ENCODE measurements around the gene CD52. TPM values are rescaled to one million over a fixed set of nuclear protein-coding genes. Genes with fewer than 3 reads are reported as not detected.

CD52 gene
- total and polyA plus RNA-seq, 4 donors, result 6.8 to 600 (median 320) TPM

DNA sequence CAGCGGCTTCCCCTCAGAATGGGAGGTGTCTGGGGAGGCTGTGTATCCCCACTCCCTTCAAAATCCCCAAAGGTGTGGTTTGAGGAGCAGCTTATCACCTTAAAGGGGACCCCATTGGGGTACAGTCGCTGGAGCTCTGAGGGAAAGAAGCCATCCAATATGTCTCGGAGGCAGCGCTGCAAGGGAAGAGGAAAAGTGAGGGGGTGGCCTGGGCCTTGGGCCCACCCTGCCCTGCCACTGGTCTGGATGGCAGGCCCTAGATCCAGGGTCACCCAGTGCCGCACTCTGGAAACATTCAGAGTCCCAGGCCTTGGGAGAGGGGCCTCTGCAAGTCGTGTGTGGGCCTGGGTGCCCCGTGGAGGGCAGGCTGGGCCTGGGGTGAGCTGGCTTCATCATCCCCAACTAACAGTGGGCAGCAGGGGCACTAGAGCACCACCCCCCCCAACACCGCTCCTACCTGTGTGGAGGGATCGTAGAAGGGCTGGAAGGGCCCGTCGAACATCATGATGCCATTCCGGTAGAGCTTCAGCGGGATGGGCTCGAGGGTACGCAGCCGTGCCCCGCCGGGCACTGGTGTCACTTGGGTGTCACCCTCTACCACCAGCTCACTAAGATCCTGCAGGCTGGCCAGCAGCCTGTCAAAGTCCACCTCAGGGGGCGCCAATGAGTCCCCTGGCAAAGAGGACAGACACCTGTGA, 32.2 kb upstream of the CD52 start:
- H3K9me3 ChIP-seq (ENCODE audit: control insufficient read depth in 4 of 4, insufficient read depth in 3 of 4, low read length in 3 of 4), result no peaks in the 10 kb centered on the region
- H3K4me1 ChIP-seq (ENCODE audit: control insufficient read depth in 5 of 5, insufficient read depth in 5 of 5, low read length in 5 of 5), result peaks cover 4 to 32% (median 12%) of the 10 kb centered on the region in 5 donors
- ATAC-seq (ENCODE audit: insufficient read depth, low FRiP score), result no peak
- H3K27me3 ChIP-seq (ENCODE audit: control insufficient read depth in 3 of 3, insufficient read depth in 3 of 3, low read length in 2 of 3), result no peaks in the 10 kb centered on the region
- no peak for DNase-seq
- WGBS, 2 donors, result 87 to 88% methylated on average over 18 to 19 of the region's 19 CpGs
- peak overlapping the region; percentile 25 to 37 for H3K27ac ChIP-seq (ENCODE audit: low read depth in 1 of 2, low read length in 1 of 2)
- H3K9ac ChIP-seq (ENCODE audit: insufficient read depth in 1 of 2, low read length in 2 of 2), result no peak overlapping the region
- TF ChIP-seq CTCF (IDR thresholded peaks at IDR 0.05; ENCODE audit: control extremely low read depth, extremely low read depth), result no peak
- peaks cover 0 to 20% (median 4%) of the 10 kb centered on the region in 4 donors for H3K36me3 ChIP-seq (ENCODE audit: control insufficient read depth in 4 of 4, insufficient read depth in 4 of 4, low read length in 4 of 4)
- H3K4me3 ChIP-seq, result no peak overlapping the region

- Histone ChIP-seq H3K36me3 (ENCODE audit: control insufficient read depth in 4 of 4, insufficient read depth in 4 of 4, low read length in 4 of 4) (peaks cover 0 to 15% (median 4%) of the 10 kb centered on the region in 4 donors), H3K4me3 (no peak overlapping the region), H3K4me1 (ENCODE audit: control insufficient read depth in 5 of 5, insufficient read depth in 5 of 5, low read length in 5 of 5) (peaks cover 2 to 30% (median 8%) of the 10 kb centered on the region in 5 donors), H3K27ac (ENCODE audit: low read depth in 1 of 2, low read length in 1 of 2) (peak overlapping the region in 1 of 2 donors; percentile 37), H3K27me3 (ENCODE audit: control insufficient read depth in 3 of 3, insufficient read depth in 3 of 3, low read length in 2 of 3) (no peaks in the 10 kb centered on the region), H3K9me3 (ENCODE audit: control insufficient read depth in 4 of 4, insufficient read depth in 3 of 4, low read length in 3 of 4) (no peaks in the 10 kb centered on the region), H3K9ac (ENCODE audit: insufficient read depth in 1 of 2, low read length in 2 of 2) (no peak overlapping the region)
- no peak for DNase-seq
- no peak for ATAC-seq (ENCODE audit: insufficient read depth, low FRiP score)
- TF ChIP-seq CTCF (IDR thresholded peaks at IDR 0.05; ENCODE audit: control extremely low read depth, extremely low read depth), result no peak
- WGBS, 2 donors, result 87 to 91% methylated on average over 2 of the region's 2 CpGs
These were observed 31.7 kb upstream of the CD52 start for GRCh38 chr1:26286064-26286416.

DNA sequence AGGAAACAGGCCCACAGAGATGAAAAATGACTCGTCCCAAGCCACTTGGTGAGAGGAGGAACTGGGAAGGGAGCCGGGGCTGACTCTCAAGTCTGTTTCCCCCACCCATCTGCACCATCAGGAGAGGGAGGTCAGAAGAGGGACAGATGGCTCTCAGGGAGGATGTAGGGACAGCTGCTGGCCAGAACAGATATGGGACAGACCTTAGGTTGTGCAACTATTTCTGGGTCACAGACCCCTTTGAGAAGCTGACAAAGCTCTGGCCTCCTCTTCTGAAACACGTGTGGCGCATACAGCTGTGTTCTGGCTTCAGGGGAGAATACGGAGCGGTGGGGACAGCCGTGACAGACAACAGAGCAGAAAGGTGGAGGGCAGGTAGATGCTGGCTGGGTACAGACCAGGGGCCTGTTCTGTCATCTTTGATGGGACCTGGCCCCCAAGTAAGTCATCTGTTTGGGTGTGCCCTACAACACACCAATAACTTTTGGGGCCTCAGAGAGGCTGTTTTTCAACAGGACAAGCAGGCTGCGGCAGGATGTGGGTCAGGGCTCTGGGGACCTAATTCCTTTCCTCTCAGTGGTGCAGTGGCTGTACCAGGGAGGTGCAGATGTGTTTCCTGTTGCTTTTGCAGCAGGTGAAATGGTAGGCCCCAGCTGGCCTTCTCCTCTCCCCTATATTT, 30.6 kb upstream of the CD52 start:
- H3K9ac ChIP-seq (ENCODE audit: insufficient read depth in 1 of 2, low read length in 2 of 2), result no peak overlapping the region
- no peak for TF ChIP-seq CTCF (IDR thresholded peaks at IDR 0.05; ENCODE audit: control extremely low read depth, extremely low read depth)
- ATAC-seq (ENCODE audit: insufficient read depth, low FRiP score), result no peak

More for the DNA sequence above, 30.6 kb upstream of the CD52 start:
- peaks cover 0 to 12% (median 4%) of the 10 kb centered on the region in 4 donors for H3K36me3 ChIP-seq (ENCODE audit: control insufficient read depth in 4 of 4, insufficient read depth in 4 of 4, low read length in 4 of 4)
- H3K4me3 ChIP-seq, result no peak overlapping the region
- peaks cover 0 to 24% (median 0%) of the 10 kb centered on the region in 5 donors for H3K4me1 ChIP-seq (ENCODE audit: control insufficient read depth in 5 of 5, insufficient read depth in 5 of 5, low read length in 5 of 5)
- H3K27ac ChIP-seq (ENCODE audit: low read depth in 1 of 2, low read length in 1 of 2), result peak overlapping the region in 1 of 2 donors; percentile 17
- 27 to 54% methylated on average over 8 of the region's 8 CpGs for WGBS, 2 donors
- H3K9me3 ChIP-seq (ENCODE audit: control insufficient read depth in 4 of 4, insufficient read depth in 3 of 4, low read length in 3 of 4), result no peaks in the 10 kb centered on the region
- DNase-seq, result no peak
- H3K27me3 ChIP-seq (ENCODE audit: control insufficient read depth in 3 of 3, insufficient read depth in 3 of 3, low read length in 2 of 3), result no peaks in the 10 kb centered on the region
